Spleen (tissue), 7 donors: Measurements from ENCODE around the gene COL9A3.

Source experiments
- CTCF ChIP-seq, 11 experiments: fragments of 200-600 bp in 7 of 11; fragments of 450-650 bp in 4 of 11; sonication (generic) in 4 of 11; IDR thresholded peaks in 8 of 11; conservative IDR thresholded peaks in 3 of 11; 1 replicate in 7 of 11; 2 replicates in 4 of 11; pipeline versions ENCODE4 v1.4.0 to v1.8.0; 2016 to 2021; ENCODE audit warnings: antibody characterized with exemption in 11 of 11, inconsistent platforms in 4 of 11, mild to moderate bottlenecking in 1 of 11
- POLR2A ChIP-seq, 3 donors: fragments of 450-650 bp; IDR thresholded peaks; one replicate each; pipeline ENCODE4 v1.5.1; 2017; ENCODE audit warnings: antibody characterized with exemption in 3 of 3, mild to moderate bottlenecking in 1 of 3
- POLR2AphosphoS5 ChIP-seq, 3 donors: sonication (generic); formaldehyde crosslinking; IDR thresholded peaks; one replicate each; pipeline ENCODE4 v1.5.1; 2017; ENCODE audit warnings: antibody characterized with exemption in 3 of 3
- donor health status: DM: no; HTN: no; CAD: no; lungs with moderate emphysema.
- donor health status: DM: no; HTN: no; CAD: no.
- donor health status: DM: no; HTN: no; CAD: no.

GRCh38 chr20:62875419-62876361 lies 58.8 kb downstream of the COL9A3 start:
- TF ChIP-seq CTCF (IDR thresholded peaks at IDR 0.05 in 8 of 11, conservative IDR thresholded peaks at IDR 0.05 in 3 of 11) (peak in 8 of 11 experiments; percentile 28 to 53 (median 45)), POLR2A (IDR thresholded peaks at IDR 0.05) (no peak), POLR2AphosphoS5 (IDR thresholded peaks at IDR 0.05) (peak; percentile 66 to 76 (median 76))
